Stimulated activated CD8-positive, alpha-beta memory T cell treated with anti-CD3 and anti-CD28 coated beads, Interleukin-7, amount 100 ng/mL, for 4 hours (primary cell): ENCODE measurements around the gene PHACTR3.

Experiments used
- DNase-seq, 2 donors: peaks; one replicate each; pipeline ENCODE4 v3.0.0-alpha.2; 2020; ENCODE audit warnings: low read depth in 2 of 2

Gene PHACTR3

GRCh38 chr20:59814840-59815340, 210.6 kb downstream of the PHACTR3 start:
- no peak for DNase-seq

GRCh38 chr20:59816146-59816738, 211.9 kb downstream of the PHACTR3 start:
- DNase-seq = no peak

GRCh38 chr20:59817406-59817805, 213.1 kb downstream of the PHACTR3 start:
- DNase-seq = no peak

GRCh38 chr20:59817846-59818615, 213.7 kb downstream of the PHACTR3 start:
- no peak for DNase-seq

GRCh38 chr20:59818911-59819310, 214.6 kb downstream of the PHACTR3 start:
- DNase-seq = no peak

- DNase-seq = no peak
These were observed 215.3 kb downstream of the PHACTR3 start for GRCh38 chr20:59819496-59820203.

GRCh38 chr20:59820204-59821041, 216.1 kb downstream of the PHACTR3 start:
- no peak for DNase-seq

GRCh38 chr20:59821201-59821600, 216.9 kb downstream of the PHACTR3 start:
- DNase-seq = no peak

- DNase-seq = no peak
These were observed 217.4 kb downstream of the PHACTR3 start for GRCh38 chr20:59821788-59822187.

- DNase-seq = no peak
These were observed 218.1 kb downstream of the PHACTR3 start for GRCh38 chr20:59822291-59823029.

- DNase-seq = no peak
These were observed 218.7 kb downstream of the PHACTR3 start for GRCh38 chr20:59823030-59823423.

GRCh38 chr20:59823491-59824259, 219.3 kb downstream of the PHACTR3 start:
- no peak for DNase-seq

- DNase-seq = no peak
These were observed 220.6 kb downstream of the PHACTR3 start for GRCh38 chr20:59824711-59825562.

GRCh38 chr20:59825563-59825920, 221.2 kb downstream of the PHACTR3 start:
- no peak for DNase-seq

- DNase-seq = no peak
These were observed 221.8 kb downstream of the PHACTR3 start for GRCh38 chr20:59825944-59826759.

GRCh38 chr20:59827138-59828056, 223.1 kb downstream of the PHACTR3 start:
- DNase-seq = no peak
